ENCODE data around the gene GNG7. TPM values are rescaled to one million over a fixed set of nuclear protein-coding genes. Genes with fewer than 3 reads are reported as not detected.
A peak's percentile ranks its signal among the peaks of the same experiment; 100 is the strongest.

The GNG7 gene
- total RNA-seq, 2 donors from 2014 or later: 5.7 to 12.9 TPM

- no peak overlapping the region for H3K4me3 ChIP-seq
- no peak overlapping the region for H3K27ac ChIP-seq
- H3K9me3 ChIP-seq: no peaks in the 10 kb centered on the region
- intact Hi-C loops (cut with DNase I): no loop called here
- no peak for DNase-seq
- no peak for ATAC-seq
- H3K4me1 ChIP-seq: peaks cover 50% of the 10 kb centered on the region
- H3K27me3 ChIP-seq: no peaks in the 10 kb centered on the region
- no peaks in the 10 kb centered on the region for H3K36me3 ChIP-seq (replicated peaks in 1 of 2; ENCODE audit: insufficient read depth in 1 of 2, low read depth in 2 of 2)
- TF ChIP-seq CTCF (IDR thresholded peaks at IDR 0.05) (no peak), POLR2A (IDR thresholded peaks at IDR 0.05) (no peak)
- WGBS, 2 donors: 63 to 87% methylated on average over 3 to 10 of the region's 10 CpGs
Observed at GRCh38 chr19:2636141-2636896, 66.2 kb downstream of the GNG7 start.

GRCh38 chr19:2634960-2635359, 67.5 kb downstream of the GNG7 start:
- no peak for ATAC-seq
- Histone ChIP-seq H3K27ac (peak overlapping the region in 3 of 4 donors; percentile 64 to 86 (median 83)), H3K36me3 (replicated peaks in 1 of 2; ENCODE audit: insufficient read depth in 1 of 2, low read depth in 2 of 2) (no peaks in the 10 kb centered on the region), H3K9me3 (no peaks in the 10 kb centered on the region), H3K4me3 (no peak overlapping the region), H3K27me3 (no peaks in the 10 kb centered on the region), H3K4me1 (peaks cover 50% of the 10 kb centered on the region)
- intact Hi-C loops (cut with DNase I): no loop called here
- 69 to 81% methylated on average over 8 to 9 of the region's 9 CpGs for WGBS, 2 donors
- no peak for TF ChIP-seq POLR2A (IDR thresholded peaks at IDR 0.05)
- no peak for TF ChIP-seq CTCF (IDR thresholded peaks at IDR 0.05)
- DNase-seq: no peak

GRCh38 chr19:2634228-2634951, 68.1 kb downstream of the GNG7 start:
- Histone ChIP-seq H3K27ac (peak overlapping the region; percentile 7 to 86 (median 74)), H3K4me1 (peaks cover 49% of the 10 kb centered on the region), H3K27me3 (no peaks in the 10 kb centered on the region), H3K4me3 (no peak overlapping the region), H3K9me3 (no peaks in the 10 kb centered on the region), H3K36me3 (replicated peaks in 1 of 2; ENCODE audit: insufficient read depth in 1 of 2, low read depth in 2 of 2) (no peaks in the 10 kb centered on the region)
- no peak for TF ChIP-seq CTCF (IDR thresholded peaks at IDR 0.05)
- peak in 2 of 3 donors; percentile 63 to 67 for TF ChIP-seq POLR2A (IDR thresholded peaks at IDR 0.05)
- peak; percentile 76 for ATAC-seq
- intact Hi-C loops (cut with DNase I): no loop called here
- WGBS, 2 donors: 27 to 28% methylated on average over 17 to 28 of the region's 28 CpGs
- DNase-seq: peak; percentile 65 to 83 (median 73)

GRCh38 chr19:2633693-2634075, 68.8 kb downstream of the GNG7 start:
- Histone ChIP-seq H3K9me3 (no peaks in the 10 kb centered on the region), H3K36me3 (replicated peaks in 1 of 2; ENCODE audit: insufficient read depth in 1 of 2, low read depth in 2 of 2) (no peaks in the 10 kb centered on the region), H3K27ac (peak overlapping the region in 1 of 4 donors; percentile 83), H3K4me1 (peaks cover 42% of the 10 kb centered on the region), H3K27me3 (no peaks in the 10 kb centered on the region), H3K4me3 (no peak overlapping the region)
- TF ChIP-seq CTCF (IDR thresholded peaks at IDR 0.05) (no peak), POLR2A (IDR thresholded peaks at IDR 0.05) (no peak)
- no peak for DNase-seq
- no peak for ATAC-seq
- 90 to 92% methylated on average over 2 to 12 of the region's 12 CpGs for WGBS, 2 donors
- intact Hi-C loops (cut with DNase I): no loop called here
